NCI-H1105 treated with DMSO at 0.1 percent for 48 hours (cell line): ENCODE data around the gene ANKRD11.
"Not testable (repeated sequence)": the region's sequence is repeated elsewhere in the genome, so short reads cannot be mapped to it uniquely, and the experiment has no call there.

Experiments
- DNase-seq: peaks from one replicate; lab custom pipeline; 2025; lab: John Stamatoyannopoulos, UW

The ANKRD11 gene

GRCh38 chr16:89478576-89479221 lies 11.7 kb downstream of the ANKRD11 start:
- no peak for DNase-seq

- no peak for DNase-seq
Observed at GRCh38 chr16:89476811-89477261, 13.5 kb downstream of the ANKRD11 start.

- no peak for DNase-seq
Observed at GRCh38 chr16:89476379-89476778, 14.0 kb downstream of the ANKRD11 start.

GRCh38 chr16:89475144-89475543 lies 15.2 kb downstream of the ANKRD11 start:
- DNase-seq: no peak

- DNase-seq: no peak
Observed at GRCh38 chr16:89473791-89474414, 16.5 kb downstream of the ANKRD11 start.

- no peak for DNase-seq
Observed at GRCh38 chr16:89473136-89473712, 17.1 kb downstream of the ANKRD11 start.

GRCh38 chr16:89472711-89473075 lies 17.7 kb downstream of the ANKRD11 start:
- no peak for DNase-seq

GRCh38 chr16:89467382-89467781 lies 23.0 kb downstream of the ANKRD11 start:
- no peak for DNase-seq

GRCh38 chr16:89466920-89467319 lies 23.4 kb downstream of the ANKRD11 start:
- no peak for DNase-seq

- not testable (repeated sequence) for DNase-seq
Observed at GRCh38 chr16:89463312-89463711, 27.0 kb downstream of the ANKRD11 start.

- DNase-seq: not testable (repeated sequence)
Observed at GRCh38 chr16:89462639-89463038, 27.7 kb downstream of the ANKRD11 start.

GRCh38 chr16:89461890-89462289 lies 28.5 kb downstream of the ANKRD11 start:
- DNase-seq: not testable (repeated sequence)

- DNase-seq: no peak
Observed at GRCh38 chr16:89460556-89460955, 29.8 kb downstream of the ANKRD11 start.

GRCh38 chr16:89458967-89459366 lies 31.4 kb downstream of the ANKRD11 start:
- no peak for DNase-seq

GRCh38 chr16:89458551-89458950 lies 31.8 kb downstream of the ANKRD11 start:
- DNase-seq: no peak

- DNase-seq: no peak
Observed at GRCh38 chr16:89456419-89456959, 33.9 kb downstream of the ANKRD11 start.

GRCh38 chr16:89455692-89456091 lies 34.7 kb downstream of the ANKRD11 start:
- DNase-seq: no peak

GRCh38 chr16:89455178-89455577 lies 35.2 kb downstream of the ANKRD11 start:
- no peak for DNase-seq

GRCh38 chr16:89454378-89455125 lies 35.8 kb downstream of the ANKRD11 start:
- not testable (repeated sequence) for DNase-seq

GRCh38 chr16:89453501-89454321 lies 36.6 kb downstream of the ANKRD11 start:
- no peak for DNase-seq

- no peak for DNase-seq
Observed at GRCh38 chr16:89452925-89453324, 37.4 kb downstream of the ANKRD11 start.

- DNase-seq: no peak
Observed at GRCh38 chr16:89452241-89452640, 38.1 kb downstream of the ANKRD11 start.
